ENCODE results near the gene TRIOBP.

- no peak for TF ChIP-seq CTCF (IDR thresholded peaks at IDR 0.05)
- no peak for TF ChIP-seq POLR2AphosphoS5 (IDR thresholded peaks at IDR 0.05; ENCODE audit: insufficient read depth in 1 of 2, low read depth in 1 of 2)
Measured at GRCh38 chr22:37708580-37709444, 12.0 kb downstream of the TRIOBP start.
